ENCODE results near the gene MAD1L1. TPM values are rescaled to one million over a fixed set of nuclear protein-coding genes. Genes with fewer than 3 reads are reported as not detected.

MAD1L1 gene
- polyA plus RNA-seq, 1 experiment, result 32.0 TPM

- H3K36me3 ChIP-seq (ENCODE audit: control insufficient read depth, insufficient read depth, low read length), result peaks cover 3% of the 10 kb centered on the region; the same call in 1 of the 2 replicates
- TF ChIP-seq CTCF (IDR thresholded peaks at IDR 0.05; ENCODE audit: insufficient read depth, low read depth, low read length), result no peak
- no peaks in the 10 kb centered on the region for H3K27me3 ChIP-seq (ENCODE audit: control insufficient read depth, insufficient read depth, low read length)
- POLR2A ChIA-PET, result no interaction called here
- DNase-seq (ENCODE audit: low read depth), result no peak
- no peak overlapping the region for H3K4me3 ChIP-seq (ENCODE audit: low read depth, low read length)
- CTCF ChIA-PET, result interaction anchor here (0.9 kb wide), 1 partner anchor 26 kb away, joined by 3 read pairs; no protein-coding TSS in a partner anchor
Measured at GRCh38 chr7:2168615-2169311, 64.0 kb downstream of the MAD1L1 start.

DNA sequence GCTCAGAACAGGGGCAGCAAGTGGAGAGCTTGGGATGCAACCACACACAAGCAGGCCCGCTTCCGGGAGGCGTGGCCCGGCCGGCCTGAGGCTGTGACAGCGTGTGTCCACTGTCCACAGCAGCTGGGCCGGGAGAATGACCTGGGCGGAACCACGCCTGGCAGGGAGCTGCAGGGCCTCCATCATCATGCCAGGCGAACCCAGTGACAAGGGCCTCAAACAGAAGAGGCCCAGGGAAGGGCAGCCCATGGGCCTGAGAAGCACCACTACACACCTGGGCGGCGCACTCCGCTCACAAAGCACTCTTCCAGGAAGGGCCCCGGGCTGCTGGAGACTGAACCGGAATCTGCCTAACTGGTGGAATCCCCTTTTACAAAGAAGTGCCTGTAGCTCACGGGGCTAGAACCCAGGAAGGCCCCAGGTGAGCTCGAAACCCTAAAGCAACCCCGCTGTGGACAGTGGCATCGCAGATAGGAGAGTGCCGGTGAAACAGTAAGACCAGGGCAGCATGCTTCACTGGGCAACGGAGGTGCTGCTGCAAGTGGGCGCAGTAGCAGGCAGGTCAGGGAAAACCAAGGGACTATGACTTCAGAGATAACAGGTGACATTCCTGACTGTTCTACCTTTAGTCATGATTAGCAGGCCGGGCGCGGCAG, 66.0 kb downstream of the MAD1L1 start:
- no peak overlapping the region for H3K4me3 ChIP-seq (ENCODE audit: low read depth, low read length)
- ChIA-PET POLR2A (interaction anchor here (0.7 kb wide), 1 partner anchor 131 kb away, joined by 3 read pairs; no protein-coding TSS in a partner anchor), CTCF (no interaction called here)
- DNase-seq (ENCODE audit: low read depth), result no peak
- no peaks in the 10 kb centered on the region for H3K27me3 ChIP-seq (ENCODE audit: control insufficient read depth, insufficient read depth, low read length)
- no peak for TF ChIP-seq CTCF (IDR thresholded peaks at IDR 0.05; ENCODE audit: insufficient read depth, low read depth, low read length)
- H3K36me3 ChIP-seq (ENCODE audit: control insufficient read depth, insufficient read depth, low read length), result peaks cover 3% of the 10 kb centered on the region; the same call in 1 of the 2 replicates

- POLR2A ChIA-PET, result interaction anchor here (0.7 kb wide), 1 partner anchor 130 kb away, joined by 3 read pairs; no protein-coding TSS in a partner anchor
- CTCF ChIA-PET, result no interaction called here
- DNase-seq (ENCODE audit: low read depth), result no peak
- H3K4me3 ChIP-seq (ENCODE audit: low read depth, low read length), result no peak overlapping the region
- no peak for TF ChIP-seq CTCF (IDR thresholded peaks at IDR 0.05; ENCODE audit: insufficient read depth, low read depth, low read length)
- H3K27me3 ChIP-seq (ENCODE audit: control insufficient read depth, insufficient read depth, low read length), result no peaks in the 10 kb centered on the region
- peaks cover 3% of the 10 kb centered on the region; the same call in 1 of the 2 replicates for H3K36me3 ChIP-seq (ENCODE audit: control insufficient read depth, insufficient read depth, low read length)
Measured at GRCh38 chr7:2165610-2166594, 66.8 kb downstream of the MAD1L1 start.

- no peak for DNase-seq (ENCODE audit: low read depth)
- Histone ChIP-seq H3K4me3 (ENCODE audit: low read depth, low read length) (no peak overlapping the region), H3K36me3 (ENCODE audit: control insufficient read depth, insufficient read depth, low read length) (peaks cover 3% of the 10 kb centered on the region; the same call in 1 of the 2 replicates), H3K27me3 (ENCODE audit: control insufficient read depth, insufficient read depth, low read length) (no peaks in the 10 kb centered on the region)
- CTCF ChIA-PET, result no interaction called here
- TF ChIP-seq CTCF (IDR thresholded peaks at IDR 0.05; ENCODE audit: insufficient read depth, low read depth, low read length), result no peak
- POLR2A ChIA-PET, result no interaction called here
Measured at GRCh38 chr7:2165239-2165609, 67.5 kb downstream of the MAD1L1 start.
